GM21619 (cell line): ENCODE measurements around the gene SNX15.
"Not testable (repeated sequence)": the region's sequence is repeated elsewhere in the genome, so short reads cannot be mapped to it uniquely, and the experiment has no call there.

Experiments used
- ATAC-seq: cut with Tn5 transposase; IDR thresholded peaks from one replicate; pipeline ENCODE4 v1.9.1; 2021; ENCODE audit not compliant: unreplicated experiment

SNX15 gene

GRCh38 chr11:65014726-65015227, 12.5 kb upstream of the SNX15 start:
- no peak for ATAC-seq

GRCh38 chr11:65016705-65017104, 10.5 kb upstream of the SNX15 start:
- ATAC-seq: no peak

- ATAC-seq: no peak
Measured at GRCh38 chr11:65017937-65018336, 9.3 kb upstream of the SNX15 start.

- ATAC-seq: no peak
Measured at GRCh38 chr11:65019824-65020223, 7.4 kb upstream of the SNX15 start.

- no peak for ATAC-seq
Measured at GRCh38 chr11:65021003-65021402, 6.2 kb upstream of the SNX15 start.

GRCh38 chr11:65021509-65021908, 5.7 kb upstream of the SNX15 start:
- ATAC-seq: no peak

- not testable (repeated sequence) for ATAC-seq
Measured at GRCh38 chr11:65023502-65023901, 3.7 kb upstream of the SNX15 start.

GRCh38 chr11:65026810-65027209, 429 bp upstream of the SNX15 start:
- ATAC-seq: no peak

- ATAC-seq: no peak
Measured at GRCh38 chr11:65032216-65032615, 5.0 kb downstream of the SNX15 start.

- ATAC-seq: no peak
Measured at GRCh38 chr11:65034423-65034822, 7.2 kb downstream of the SNX15 start.

GRCh38 chr11:65035579-65035978, 8.3 kb downstream of the SNX15 start:
- no peak for ATAC-seq

GRCh38 chr11:65036931-65037330, 9.7 kb downstream of the SNX15 start:
- ATAC-seq: no peak

GRCh38 chr11:65040520-65040846, 13.2 kb downstream of the SNX15 start:
- no peak for ATAC-seq

- ATAC-seq: peak; percentile 82
Measured at GRCh38 chr11:65040847-65041622, 13.8 kb downstream of the SNX15 start, which contains the start of gene SAC3D1. Gene SAC3D1 (plus strand): TSS chr11:65041210. CDS start chr11:65041293, 83 bp downstream.

- no peak for ATAC-seq
Measured at GRCh38 chr11:65042891-65043290, 15.7 kb downstream of the SNX15 start.

- no peak for ATAC-seq
Measured at GRCh38 chr11:65043881-65044501, 16.8 kb downstream of the SNX15 start.

- no peak for ATAC-seq
Measured at GRCh38 chr11:65045061-65045460, 17.8 kb downstream of the SNX15 start.

- no peak for ATAC-seq
Measured at GRCh38 chr11:65045728-65046127, 18.5 kb downstream of the SNX15 start.

- ATAC-seq: no peak
Measured at GRCh38 chr11:65047581-65048422, 20.6 kb downstream of the SNX15 start.

- no peak for ATAC-seq
Measured at GRCh38 chr11:65051398-65051858, 24.2 kb downstream of the SNX15 start.

- no peak for ATAC-seq
Measured at GRCh38 chr11:65053827-65054508, 26.7 kb downstream of the SNX15 start.
